B cell (primary cell): ENCODE measurements around the gene AGTR1. TPM values are rescaled to one million over a fixed set of nuclear protein-coding genes. Genes with fewer than 3 reads are reported as not detected.

Experiments
- ATAC-seq: fragments of 200-7000 bp; cut with Tn5 transposase; one replicate; pipeline ENCODE4 v1.10.0; 2021; ENCODE audit warnings: low read depth, mild to moderate bottlenecking, moderate number of reproducible peaks, moderate library complexity
- CTCF ChIA-PET: fragments of 350-600 bp; sonication (Branson Sonifier 250); formaldehyde crosslinking; loops from one replicate; lab custom pipeline; 2021; ENCODE audit warnings: antibody characterized with exemption, inconsistent platforms; lab: Charles Lee
- POLR2A ChIA-PET: fragments of 350-600 bp; sonication (Branson Sonifier 250); formaldehyde crosslinking; loops from one replicate; lab custom pipeline; 2021; ENCODE audit warnings: antibody characterized with exemption; lab: Charles Lee
- DNase-seq: peaks from one replicate; pipeline ENCODE4 v3.0.0; 2013
- H2AFZ ChIP-seq: 2 replicates; pipeline ENCODE4 v1.6.1; 2012; ENCODE audit warnings: mild to moderate bottlenecking, low read depth, low read length; ENCODE audit not compliant: insufficient read depth, poor library complexity, severe bottlenecking
- H3K27ac ChIP-seq, 2 donors: 1 replicate in 1 of 2; 2 replicates in 1 of 2; pipeline ENCODE4 v1.5.1; 2012 to 2013; ENCODE audit warnings: low read length in 2 of 2, mild to moderate bottlenecking in 2 of 2, moderate library complexity in 1 of 2
- H3K27me3 ChIP-seq, 4 experiments: fragments of 200-600 bp in 1 of 4; sonication (generic) in 1 of 4; replicated peaks in 1 of 4; 1 replicate in 2 of 4; 2 replicates in 2 of 4; pipeline versions ENCODE4 v1.6.1 to v1.7.0; 2013 to 2016; ENCODE audit warnings: low read length in 3 of 4, mild to moderate bottlenecking in 2 of 4, mixed read lengths in 1 of 4, moderate library complexity in 1 of 4; ENCODE audit not compliant: insufficient read depth in 4 of 4, control insufficient read depth in 3 of 4; ENCODE audit errors: control extremely low read depth in 1 of 4
- H3K36me3 ChIP-seq, 2 experiments: replicated peaks in 1 of 2; 1 replicate in 1 of 2; 2 replicates in 1 of 2; pipeline versions ENCODE4 v1.6.1 to v1.7.1; 2013; ENCODE audit warnings: low read length in 1 of 2; ENCODE audit not compliant: insufficient read depth in 2 of 2, control insufficient read depth in 1 of 2; ENCODE audit errors: control extremely low read depth in 1 of 2, extremely low read depth in 1 of 2
- H3K4me1 ChIP-seq, 2 donors: fragments of 200-600 bp in 1 of 2; sonication (generic) in 1 of 2; 1 replicate in 1 of 2; 2 replicates in 1 of 2; pipeline versions ENCODE4 v1.5.1 to v1.6.1; 2013 to 2017; ENCODE audit warnings: low read length in 2 of 2; ENCODE audit not compliant: control insufficient read depth in 2 of 2, insufficient read depth in 2 of 2
- H3K4me2 ChIP-seq: replicated peaks from 2 replicates; pipeline ENCODE3; 2012; ENCODE audit warnings: mild to moderate bottlenecking, low read depth, low read length; ENCODE audit not compliant: poor library complexity, severe bottlenecking
- H3K4me3 ChIP-seq, 5 experiments: fragments of 200-600 bp in 1 of 5; sonication (generic) in 1 of 5; 1 replicate in 3 of 5; 2 replicates in 2 of 5; pipeline versions ENCODE4 v1.5.1 to v1.7.0; 2011 to 2016; ENCODE audit warnings: low read length in 4 of 5, mild to moderate bottlenecking in 4 of 5, low read depth in 2 of 5, control low read depth in 1 of 5, moderate library complexity in 1 of 5; ENCODE audit not compliant: insufficient read depth in 1 of 5; ENCODE audit errors: control extremely low read depth in 1 of 5, extremely low read depth in 1 of 5
- H3K79me2 ChIP-seq: fragments of 200-600 bp; sonication (generic); one replicate; pipeline ENCODE4 v1.6.0; 2016; ENCODE audit warnings: low read length; ENCODE audit not compliant: control insufficient read depth, insufficient read depth
- H3K9ac ChIP-seq: fragments of 200-600 bp; sonication (generic); 2 replicates; pipeline ENCODE4 v1.6.1; 2017; ENCODE audit warnings: mild to moderate bottlenecking, low read length, moderate library complexity
- H3K9me3 ChIP-seq, 3 donors: one replicate each; pipeline versions ENCODE4 v1.6.1 to v1.7.1; 2013; ENCODE audit warnings: low read length in 2 of 3; ENCODE audit not compliant: control insufficient read depth in 2 of 3, insufficient read depth in 1 of 3; ENCODE audit errors: control extremely low read depth in 1 of 3
- H4K20me1 ChIP-seq: 2 replicates; pipeline ENCODE4 v1.6.0; 2012; ENCODE audit warnings: mild to moderate bottlenecking, low read length; ENCODE audit not compliant: insufficient read depth, control insufficient read depth, poor library complexity, severe bottlenecking
- H3K27ac Mint-ChIP-seq: one replicate; pipeline ENCODE4 v1.8.0; 2021; ENCODE audit warnings: mixed read lengths
- H3K27me3 Mint-ChIP-seq: one replicate; pipeline ENCODE4 v1.8.0; 2021; ENCODE audit warnings: mixed read lengths
- H3K4me1 Mint-ChIP-seq: one replicate; pipeline ENCODE4 v1.8.0; 2021; ENCODE audit warnings: mixed read lengths
- H3K4me3 Mint-ChIP-seq: one replicate; pipeline ENCODE4 v1.8.0; 2021; ENCODE audit warnings: mixed read lengths
- H3K9me3 Mint-ChIP-seq: one replicate; pipeline ENCODE4 v1.8.0; 2022; ENCODE audit warnings: mixed read lengths; ENCODE audit not compliant: insufficient read depth
- EZH2 ChIP-seq: IDR thresholded peaks from 2 replicates; pipeline ENCODE4 v1.6.1; 2012; ENCODE audit warnings: borderline replicate concordance, low read depth, mild to moderate bottlenecking, moderate library complexity, low read length; ENCODE audit not compliant: insufficient read depth, poor library complexity, severe bottlenecking
- WGBS: methylation state at CpG from one replicate; pipeline ENCODE4 v1.1.5; 2013; ENCODE audit warnings: missing lambda C conversion rate; ENCODE audit not compliant: insufficient coverage; 5-methylcytosine and 5-hydroxymethylcytosine counted together
- intact Hi-C: fragments of 100-400 bp; cut with micrococcal nuclease; formaldehyde crosslinking; loops from one replicate; pipeline ENCODE4 v1.10.0; 2022
- polyA plus RNA-seq: library from polyadenylated mRNA; depleted of rRNA; stranded (reverse); fragments of >200 nt; gene quantifications from 2 replicates; pipeline ENCODE4 v1.2.3, GENCODE V29; 2012
- total RNA-seq, 2 donors: library from RNA; stranded (reverse); fragments of 120-200 nt in 1 of 2; gene quantifications; 1 replicate in 1 of 2; 2 replicates in 1 of 2; pipeline versions ENCODE4 v1.2.3 to v1.2.4, GENCODE V29; 2013 to 2022
- TF ChIP-seq, protein P1 (sequence below): fragments of 200-600 bp; IDR thresholded peaks from one replicate; pipeline ENCODE4 v1.8.0; 2022; ENCODE audit warnings: antibody characterized with exemption, mild to moderate bottlenecking

The AGTR1 gene
- total and polyA plus RNA-seq, 2 donors (not counting 1 experiment from before 2014, with no cell fraction given): not detected

- no peak for DNase-seq
- H3K9ac ChIP-seq: no peak overlapping the region
- no peak overlapping the region for H3K4me2 ChIP-seq
- no CpG with 5 or more reads among the region's 1 CpG for WGBS
- no peaks in the 10 kb centered on the region for H3K9me3 ChIP-seq
- no peak for ATAC-seq
- Mint-ChIP-seq H3K4me1 (no peaks in the 10 kb centered on the region), H3K9me3 (peaks cover 5% of the 10 kb centered on the region), H3K27me3 (no peaks in the 10 kb centered on the region), H3K4me3 (no peak overlapping the region), H3K27ac (no peak overlapping the region)
- intact Hi-C loops: no loop called here
- no peak overlapping the region for H3K4me3 ChIP-seq
- H2AFZ ChIP-seq: no peak overlapping the region
- ChIA-PET POLR2A (no interaction called here), CTCF (no interaction called here)
- no peak overlapping the region for H3K27ac ChIP-seq
- H3K4me1 ChIP-seq: no peaks in the 10 kb centered on the region
- no peaks in the 10 kb centered on the region for H4K20me1 ChIP-seq
- H3K36me3 ChIP-seq: no peaks in the 10 kb centered on the region
- H3K27me3 ChIP-seq: no peaks in the 10 kb centered on the region
- H3K79me2 ChIP-seq: no peaks in the 10 kb centered on the region
- TF ChIP-seq, protein P1, sequence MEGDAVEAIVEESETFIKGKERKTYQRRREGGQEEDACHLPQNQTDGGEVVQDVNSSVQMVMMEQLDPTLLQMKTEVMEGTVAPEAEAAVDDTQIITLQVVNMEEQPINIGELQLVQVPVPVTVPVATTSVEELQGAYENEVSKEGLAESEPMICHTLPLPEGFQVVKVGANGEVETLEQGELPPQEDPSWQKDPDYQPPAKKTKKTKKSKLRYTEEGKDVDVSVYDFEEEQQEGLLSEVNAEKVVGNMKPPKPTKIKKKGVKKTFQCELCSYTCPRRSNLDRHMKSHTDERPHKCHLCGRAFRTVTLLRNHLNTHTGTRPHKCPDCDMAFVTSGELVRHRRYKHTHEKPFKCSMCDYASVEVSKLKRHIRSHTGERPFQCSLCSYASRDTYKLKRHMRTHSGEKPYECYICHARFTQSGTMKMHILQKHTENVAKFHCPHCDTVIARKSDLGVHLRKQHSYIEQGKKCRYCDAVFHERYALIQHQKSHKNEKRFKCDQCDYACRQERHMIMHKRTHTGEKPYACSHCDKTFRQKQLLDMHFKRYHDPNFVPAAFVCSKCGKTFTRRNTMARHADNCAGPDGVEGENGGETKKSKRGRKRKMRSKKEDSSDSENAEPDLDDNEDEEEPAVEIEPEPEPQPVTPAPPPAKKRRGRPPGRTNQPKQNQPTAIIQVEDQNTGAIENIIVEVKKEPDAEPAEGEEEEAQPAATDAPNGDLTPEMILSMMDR: no peak
- no peak for TF ChIP-seq EZH2
Observed at GRCh38 chr3:148763986-148764935, 66.6 kb downstream of the AGTR1 start.

- peaks cover 5% of the 10 kb centered on the region for H3K9me3 Mint-ChIP-seq
- H3K27me3 Mint-ChIP-seq: no peaks in the 10 kb centered on the region
- no peaks in the 10 kb centered on the region for H3K4me1 Mint-ChIP-seq
- Histone ChIP-seq H3K27me3 (no peaks in the 10 kb centered on the region), H3K36me3 (no peaks in the 10 kb centered on the region), H3K4me1 (no peaks in the 10 kb centered on the region), H3K4me2 (no peak overlapping the region), H3K27ac (no peak overlapping the region), H4K20me1 (no peaks in the 10 kb centered on the region), H3K9ac (no peak overlapping the region), H2AFZ (no peak overlapping the region), H3K79me2 (no peaks in the 10 kb centered on the region), H3K4me3 (no peak overlapping the region), H3K9me3 (no peaks in the 10 kb centered on the region)
- ATAC-seq (no peak), DNase-seq (no peak)
- ChIA-PET CTCF (no interaction called here), POLR2A (no interaction called here)
- whole genome bisulfite sequencing: 0% methylated on average over 1 of the region's 2 CpGs
- TF ChIP-seq, protein P1: no peak
- TF ChIP-seq EZH2: no peak
- no peak overlapping the region for H3K27ac Mint-ChIP-seq
- intact Hi-C loops: no loop called here
- H3K4me3 Mint-ChIP-seq: no peak overlapping the region
Observed at GRCh38 chr3:148772361-148772760, 74.7 kb downstream of the AGTR1 start.
